Ovary (tissue), 9 donors: ENCODE results near the gene AK9. TPM values are rescaled to one million over a fixed set of nuclear protein-coding genes. Genes with fewer than 3 reads are reported as not detected.

Source experiments
- DNase-seq, 5 donors: peaks; one replicate each; pipeline ENCODE4 v3.0.0-alpha.2; 2019 to 2020
- H3K27ac ChIP-seq, 2 donors: fragments of 200-600 bp; one replicate each; pipeline versions ENCODE4 v1.5.1 to v1.8.0; 2019 to 2022
- H3K27me3 ChIP-seq: fragments of 200-600 bp; one replicate; pipeline ENCODE4 v1.8.0; 2022
- H3K36me3 ChIP-seq: fragments of 200-600 bp; sonication (generic); one replicate; pipeline ENCODE4 v1.5.1; 2019
- H3K4me1 ChIP-seq: one replicate; pipeline ENCODE4 v1.8.1; 2013; ENCODE audit warnings: mild to moderate bottlenecking, moderate library complexity; ENCODE audit not compliant: insufficient read depth
- H3K4me3 ChIP-seq: fragments of 200-600 bp; sonication (generic); one replicate; pipeline ENCODE4 v1.5.1; 2017
- H3K9me3 ChIP-seq, 2 donors: fragments of 200-600 bp in 1 of 2; sonication (generic) in 1 of 2; one replicate each; pipeline versions ENCODE4 v1.5.1 to v1.8.1; 2013 to 2019; ENCODE audit warnings: mild to moderate bottlenecking in 1 of 2, moderate library complexity in 1 of 2
- EP300 ChIP-seq: sonication (generic); formaldehyde crosslinking; IDR thresholded peaks from one replicate; pipeline ENCODE4 v1.6.1; 2017; ENCODE audit warnings: antibody characterized with exemption
- POLR2A ChIP-seq: fragments of 450-650 bp; IDR thresholded peaks from one replicate; pipeline ENCODE4 v1.6.1; 2017; ENCODE audit warnings: antibody characterized with exemption, mild to moderate bottlenecking, moderate library complexity
- WGBS, 3 donors: extraction: QIAGEN DNeasy Blood & Tissue Kit in 1 of 3; methylation state at CpG; one replicate each; pipeline versions ENCODE4 v1.1.5 to v1.1.7; 2013 to 2017; 5-methylcytosine and 5-hydroxymethylcytosine counted together
- intact Hi-C, 4 donors: fragments of 100-400 bp; cut with DNase I; formaldehyde crosslinking; loops; one replicate each; pipeline versions ENCODE4 v1.11.0 to v1.15.1; 2022 to 2023
- polyA plus RNA-seq, 2 donors: library from polyadenylated mRNA; stranded (reverse); fragments of 200-250 nt in 1 of 2; fragments of 350-450 nt in 1 of 2; fragmentation: Illumina TruSeq in 1 of 2; extraction: RNeasy Lipid Tissue Mini Kit (QIAGEN cat#74804) in 1 of 2; gene quantifications; one replicate each; pipeline ENCODE4 v1.2.3, GENCODE V29; 2013 to 2014
- total RNA-seq, 7 donors: library from RNA; depleted of rRNA in 2 of 7; stranded (reverse); fragments of >200 nt in 2 of 7; fragmentation: NEBNext Ultra II Directional in 3 of 7; extraction: Animal tissue kit (Norgen Biotek cat#: 25700) in 3 of 7; gene quantifications; one replicate each; pipeline versions ENCODE4 v1.1.0 to v1.2.4, GENCODE V29; 2016 to 2023
- TF ChIP-seq, protein P1 (sequence below), 3 donors: fragments of 450-650 bp in 2 of 3; fragments of 200-600 bp in 1 of 3; IDR thresholded peaks; one replicate each; pipeline versions ENCODE4 v1.5.1 to v1.8.0; 2016 to 2022; ENCODE audit warnings: antibody characterized with exemption in 3 of 3, mild to moderate bottlenecking in 1 of 3
- donor health status: DM: no; HTN: no; CAD: no; lungs with moderate emphysema.
- donor health status: DM: no; HTN: no; CAD: no.
- donor health status: Bipolar disorder and iron deficiency.
- donor health status: DM: yes; HTN: yes; CAD: no.
- donor health status: DM: no; HTN: no; CAD: no.
- donor health status: DM: yes; HTN: yes; CAD: no.

The AK9 gene
- total and polyA plus RNA-seq, 9 donors = 2.9 to 17.5 (median 9.2) TPM

- no peaks in the 10 kb centered on the region for H3K9me3 ChIP-seq
- no peak overlapping the region for H3K4me3 ChIP-seq
- no peaks in the 10 kb centered on the region for H3K27me3 ChIP-seq
- TF ChIP-seq POLR2A (no peak), EP300 (no peak)
- TF ChIP-seq, protein P1, sequence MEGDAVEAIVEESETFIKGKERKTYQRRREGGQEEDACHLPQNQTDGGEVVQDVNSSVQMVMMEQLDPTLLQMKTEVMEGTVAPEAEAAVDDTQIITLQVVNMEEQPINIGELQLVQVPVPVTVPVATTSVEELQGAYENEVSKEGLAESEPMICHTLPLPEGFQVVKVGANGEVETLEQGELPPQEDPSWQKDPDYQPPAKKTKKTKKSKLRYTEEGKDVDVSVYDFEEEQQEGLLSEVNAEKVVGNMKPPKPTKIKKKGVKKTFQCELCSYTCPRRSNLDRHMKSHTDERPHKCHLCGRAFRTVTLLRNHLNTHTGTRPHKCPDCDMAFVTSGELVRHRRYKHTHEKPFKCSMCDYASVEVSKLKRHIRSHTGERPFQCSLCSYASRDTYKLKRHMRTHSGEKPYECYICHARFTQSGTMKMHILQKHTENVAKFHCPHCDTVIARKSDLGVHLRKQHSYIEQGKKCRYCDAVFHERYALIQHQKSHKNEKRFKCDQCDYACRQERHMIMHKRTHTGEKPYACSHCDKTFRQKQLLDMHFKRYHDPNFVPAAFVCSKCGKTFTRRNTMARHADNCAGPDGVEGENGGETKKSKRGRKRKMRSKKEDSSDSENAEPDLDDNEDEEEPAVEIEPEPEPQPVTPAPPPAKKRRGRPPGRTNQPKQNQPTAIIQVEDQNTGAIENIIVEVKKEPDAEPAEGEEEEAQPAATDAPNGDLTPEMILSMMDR (IDR thresholded peaks at IDR 0.05) = no peak
- H3K4me1 ChIP-seq = no peaks in the 10 kb centered on the region
- no peak for DNase-seq
- intact Hi-C loops = loop anchor here in 1 of 4 donors (10.0 kb wide), 1 partner anchor 501 kb away; no protein-coding TSS in a partner anchor
- no peaks in the 10 kb centered on the region for H3K36me3 ChIP-seq
- H3K27ac ChIP-seq = no peak overlapping the region
- 56 to 64% (median 61%) methylated on average over 4 of the region's 4 CpGs for WGBS, 3 donors
Observed at GRCh38 chr6:109695468-109695867, 4.5 kb upstream of the AK9 start.

DNA sequence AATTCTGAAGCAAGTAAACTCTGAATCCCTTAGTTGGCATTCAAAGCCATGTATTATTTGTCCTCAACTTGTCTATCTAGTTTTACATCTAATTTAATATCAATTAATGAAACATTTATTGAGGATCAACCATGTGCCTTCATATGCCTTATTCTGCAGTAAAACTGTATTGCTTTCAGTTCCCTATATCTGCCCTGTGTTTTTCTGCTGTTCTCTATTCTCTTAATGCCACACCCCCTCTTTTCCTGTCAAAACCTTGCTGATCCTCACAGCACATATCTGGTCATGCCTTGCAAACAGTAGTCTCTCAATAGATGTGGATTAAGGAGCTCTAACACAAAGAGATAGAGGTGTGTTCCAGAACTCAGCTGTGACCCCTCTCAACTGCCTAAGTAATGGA is 2.1 kb upstream of the AK9 start:
- TF ChIP-seq, protein P1 (IDR thresholded peaks at IDR 0.05) = no peak
- TF ChIP-seq POLR2A = no peak
- no peak for TF ChIP-seq EP300

DNA sequence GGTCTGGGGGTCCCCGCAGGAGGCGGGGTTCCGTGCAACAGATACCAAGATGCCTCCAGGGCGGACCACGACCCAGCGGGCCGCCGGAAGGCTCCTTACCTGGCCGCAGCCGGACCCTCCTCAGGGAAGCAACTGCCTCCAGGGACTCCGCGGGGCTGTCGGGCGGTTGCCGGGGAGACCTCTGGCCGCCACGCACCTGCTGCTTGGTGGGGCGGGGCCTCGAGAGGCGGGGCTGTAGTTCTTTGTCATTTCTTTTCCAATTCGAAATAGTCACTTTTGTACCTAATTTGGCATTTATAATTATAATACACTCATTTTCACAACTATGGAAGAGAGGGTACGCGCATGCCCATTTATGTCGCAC is 647 bp downstream of the AK9 start:
- H3K4me1 ChIP-seq = no peaks in the 10 kb centered on the region
- 0 to 1% (median 0%) methylated on average over 24 of the region's 24 CpGs for WGBS, 3 donors
- H3K9me3 ChIP-seq = no peaks in the 10 kb centered on the region
- H3K27ac ChIP-seq = peak overlapping the region; percentile 19 to 78
- no peaks in the 10 kb centered on the region for H3K36me3 ChIP-seq
- TF ChIP-seq, protein P1 (IDR thresholded peaks at IDR 0.05) = no peak
- no peak for TF ChIP-seq POLR2A
- no peak for TF ChIP-seq EP300
- DNase-seq = peak; percentile 26 to 65 (median 53)
- intact Hi-C loops = loop anchor here in 1 of 4 donors (10.0 kb wide), 1 partner anchor 496 kb away; no protein-coding TSS in a partner anchor
- H3K27me3 ChIP-seq = no peaks in the 10 kb centered on the region
- peak overlapping the region; percentile 60 for H3K4me3 ChIP-seq

More for the DNA sequence above, 2.1 kb upstream of the AK9 start:
- no peak overlapping the region for H3K4me3 ChIP-seq
- no peak for DNase-seq
- no peak overlapping the region for H3K27ac ChIP-seq
- H3K4me1 ChIP-seq = no peaks in the 10 kb centered on the region
- no peaks in the 10 kb centered on the region for H3K36me3 ChIP-seq
- H3K9me3 ChIP-seq = no peaks in the 10 kb centered on the region
- H3K27me3 ChIP-seq = no peaks in the 10 kb centered on the region
- intact Hi-C loops = loop anchor here in 1 of 4 donors (10.0 kb wide), 1 partner anchor 498 kb away; no protein-coding TSS in a partner anchor

DNA sequence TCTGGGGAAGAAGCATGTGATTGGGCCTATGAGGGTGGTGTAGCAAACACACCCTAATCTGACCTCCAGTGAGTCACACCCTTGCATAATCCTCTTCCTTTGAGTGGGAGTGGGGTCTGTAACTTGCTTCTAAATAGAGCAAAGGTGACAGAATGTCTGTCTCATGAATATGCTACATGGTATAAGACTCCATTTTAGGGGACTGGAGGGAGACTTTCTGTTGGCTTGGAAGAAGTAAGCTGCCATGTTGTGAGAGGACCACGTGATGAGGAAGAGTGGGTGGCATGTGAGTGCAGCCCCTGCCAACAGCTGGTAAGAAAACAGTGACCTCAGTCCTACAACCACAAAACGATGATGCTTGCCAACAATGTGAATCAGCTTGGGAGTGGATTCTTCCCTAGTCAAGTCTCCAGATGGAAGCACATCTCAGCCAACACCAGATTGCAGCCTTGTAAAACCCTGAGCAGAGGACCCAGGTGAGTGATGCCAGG is 3.7 kb downstream of the AK9 start:
- no peak for DNase-seq
- Histone ChIP-seq H3K9me3 (no peaks in the 10 kb centered on the region), H3K27ac (no peak overlapping the region), H3K4me3 (no peak overlapping the region), H3K27me3 (no peaks in the 10 kb centered on the region), H3K4me1 (no peaks in the 10 kb centered on the region), H3K36me3 (no peaks in the 10 kb centered on the region)
- 27 to 37% (median 30%) methylated on average over 2 of the region's 2 CpGs for WGBS, 3 donors
- intact Hi-C loops = loop anchor here in 1 of 4 donors (5.0 kb wide), 1 partner anchor 590 kb away; the partner anchor contains the start of gene CEP57L1
- TF ChIP-seq, protein P1 (IDR thresholded peaks at IDR 0.05) = no peak
- no peak for TF ChIP-seq EP300
